ENCODE results near the gene THAP7. TPM values are rescaled to one million over a fixed set of nuclear protein-coding genes. Genes with fewer than 3 reads are reported as not detected.

Gene THAP7
- total RNA-seq, 1 donor from 2014 or later, result 25.9 TPM

GRCh38 chr22:20963201-20964052, 38.5 kb downstream of the THAP7 start:
- H3K4me3 Mint-ChIP-seq (ENCODE audit: low read depth), result no peak overlapping the region
- DNase-seq (ENCODE audit: low spot score), result no peak
- peaks cover 9% of the 10 kb centered on the region for H3K4me1 Mint-ChIP-seq (ENCODE audit: low read depth)
- no peaks in the 10 kb centered on the region for H3K36me3 Mint-ChIP-seq (ENCODE audit: low read depth)
- no peaks in the 10 kb centered on the region for H3K9me3 Mint-ChIP-seq
- intact Hi-C loops (cut with micrococcal nuclease), result no loop called here
- H3K27me3 Mint-ChIP-seq (ENCODE audit: low read depth), result peaks cover 26% of the 10 kb centered on the region
- H3K27ac Mint-ChIP-seq, result no peak overlapping the region

GRCh38 chr22:20962491-20962945, 39.4 kb downstream of the THAP7 start:
- Mint-ChIP-seq H3K4me3 (ENCODE audit: low read depth) (no peak overlapping the region), H3K36me3 (ENCODE audit: low read depth) (no peaks in the 10 kb centered on the region), H3K4me1 (ENCODE audit: low read depth) (peaks cover 13% of the 10 kb centered on the region), H3K9me3 (no peaks in the 10 kb centered on the region), H3K27ac (no peak overlapping the region), H3K27me3 (ENCODE audit: low read depth) (peaks cover 35% of the 10 kb centered on the region)
- intact Hi-C loops (cut with micrococcal nuclease), result no loop called here
- no peak for DNase-seq (ENCODE audit: low spot score)

GRCh38 chr22:20960609-20961008, 41.3 kb downstream of the THAP7 start:
- H3K9me3 Mint-ChIP-seq, result no peaks in the 10 kb centered on the region
- no peak overlapping the region for H3K27ac Mint-ChIP-seq
- no peaks in the 10 kb centered on the region for H3K36me3 Mint-ChIP-seq (ENCODE audit: low read depth)
- no peak for DNase-seq (ENCODE audit: low spot score)
- H3K4me1 Mint-ChIP-seq (ENCODE audit: low read depth), result peaks cover 13% of the 10 kb centered on the region
- intact Hi-C loops (cut with micrococcal nuclease), result no loop called here
- H3K4me3 Mint-ChIP-seq (ENCODE audit: low read depth), result no peak overlapping the region
- H3K27me3 Mint-ChIP-seq (ENCODE audit: low read depth), result peaks cover 37% of the 10 kb centered on the region

GRCh38 chr22:20959578-20960461, 42.1 kb downstream of the THAP7 start:
- DNase-seq (ENCODE audit: low spot score), result no peak
- intact Hi-C loops (cut with micrococcal nuclease), result no loop called here
- Mint-ChIP-seq H3K36me3 (ENCODE audit: low read depth) (no peaks in the 10 kb centered on the region), H3K9me3 (no peaks in the 10 kb centered on the region), H3K27me3 (ENCODE audit: low read depth) (peaks cover 37% of the 10 kb centered on the region), H3K27ac (no peak overlapping the region), H3K4me3 (ENCODE audit: low read depth) (no peak overlapping the region), H3K4me1 (ENCODE audit: low read depth) (peaks cover 13% of the 10 kb centered on the region)

GRCh38 chr22:20957683-20958431, 44.1 kb downstream of the THAP7 start:
- no peak for DNase-seq (ENCODE audit: low spot score)
- Mint-ChIP-seq H3K9me3 (no peaks in the 10 kb centered on the region), H3K36me3 (ENCODE audit: low read depth) (peaks cover 13% of the 10 kb centered on the region), H3K4me3 (ENCODE audit: low read depth) (peak overlapping the region; percentile 60), H3K27ac (no peak overlapping the region), H3K27me3 (ENCODE audit: low read depth) (peaks cover 21% of the 10 kb centered on the region), H3K4me1 (ENCODE audit: low read depth) (peaks cover 7% of the 10 kb centered on the region)
- intact Hi-C loops (cut with micrococcal nuclease), result no loop called here

- intact Hi-C loops (cut with micrococcal nuclease), result no loop called here
- Mint-ChIP-seq H3K27me3 (ENCODE audit: low read depth) (peaks cover 21% of the 10 kb centered on the region), H3K36me3 (ENCODE audit: low read depth) (peaks cover 20% of the 10 kb centered on the region), H3K4me1 (ENCODE audit: low read depth) (peaks cover 7% of the 10 kb centered on the region), H3K9me3 (no peaks in the 10 kb centered on the region), H3K4me3 (ENCODE audit: low read depth) (peak overlapping the region; percentile 60), H3K27ac (no peak overlapping the region)
- no peak for DNase-seq (ENCODE audit: low spot score)
Observed at GRCh38 chr22:20957102-20957682, 44.7 kb downstream of the THAP7 start.

GRCh38 chr22:20956258-20957101, 45.4 kb downstream of the THAP7 start:
- H3K27ac Mint-ChIP-seq, result no peak overlapping the region
- peaks cover 20% of the 10 kb centered on the region for H3K36me3 Mint-ChIP-seq (ENCODE audit: low read depth)
- no peak for DNase-seq (ENCODE audit: low spot score)
- H3K27me3 Mint-ChIP-seq (ENCODE audit: low read depth), result peaks cover 21% of the 10 kb centered on the region
- H3K9me3 Mint-ChIP-seq, result no peaks in the 10 kb centered on the region
- peaks cover 3% of the 10 kb centered on the region for H3K4me1 Mint-ChIP-seq (ENCODE audit: low read depth)
- H3K4me3 Mint-ChIP-seq (ENCODE audit: low read depth), result peak overlapping the region; percentile 54
- intact Hi-C loops (cut with micrococcal nuclease), result no loop called here

GRCh38 chr22:20955548-20955947, 46.4 kb downstream of the THAP7 start:
- Mint-ChIP-seq H3K4me1 (ENCODE audit: low read depth) (peaks cover 3% of the 10 kb centered on the region), H3K4me3 (ENCODE audit: low read depth) (no peak overlapping the region), H3K27me3 (ENCODE audit: low read depth) (peaks cover 20% of the 10 kb centered on the region), H3K27ac (no peak overlapping the region), H3K36me3 (ENCODE audit: low read depth) (peaks cover 26% of the 10 kb centered on the region), H3K9me3 (no peaks in the 10 kb centered on the region)
- DNase-seq (ENCODE audit: low spot score), result no peak
- intact Hi-C loops (cut with micrococcal nuclease), result no loop called here

- Mint-ChIP-seq H3K27me3 (ENCODE audit: low read depth) (peaks cover 16% of the 10 kb centered on the region), H3K27ac (no peak overlapping the region), H3K36me3 (ENCODE audit: low read depth) (peaks cover 40% of the 10 kb centered on the region), H3K9me3 (no peaks in the 10 kb centered on the region), H3K4me1 (ENCODE audit: low read depth) (peaks cover 11% of the 10 kb centered on the region), H3K4me3 (ENCODE audit: low read depth) (no peak overlapping the region)
- intact Hi-C loops (cut with micrococcal nuclease), result no loop called here
- no peak for DNase-seq (ENCODE audit: low spot score)
Observed at GRCh38 chr22:20953668-20954500, 48.0 kb downstream of the THAP7 start.

GRCh38 chr22:20953342-20953608, 48.6 kb downstream of the THAP7 start:
- Mint-ChIP-seq H3K27ac (no peak overlapping the region), H3K9me3 (no peaks in the 10 kb centered on the region), H3K27me3 (ENCODE audit: low read depth) (peaks cover 14% of the 10 kb centered on the region), H3K36me3 (ENCODE audit: low read depth) (peaks cover 42% of the 10 kb centered on the region), H3K4me3 (ENCODE audit: low read depth) (no peak overlapping the region), H3K4me1 (ENCODE audit: low read depth) (peaks cover 14% of the 10 kb centered on the region)
- no peak for DNase-seq (ENCODE audit: low spot score)
- intact Hi-C loops (cut with micrococcal nuclease), result no loop called here
